IMR-90 (cell line): ENCODE data around the gene FOXO3. TPM values are rescaled to one million over a fixed set of nuclear protein-coding genes. Genes with fewer than 3 reads are reported as not detected.

Experiments used
- ATAC-seq: fragments of 200-7000 bp; cut with Tn5 transposase; 2 replicates; pipeline ENCODE4 v1.9.1; 2020; ENCODE audit warnings: low read depth, mild to moderate bottlenecking, moderate library complexity
- BruUV-seq: library from RNA; stranded (reverse); fragments of 400-500 nt; replicated peaks from 2 replicates; lab custom pipeline; 2021; lab: Mats Ljungman, UMichigan
- CTCF ChIA-PET: fragments of 300-600 bp; formaldehyde crosslinking; extraction: SDS; loops from one replicate; lab custom pipeline; 2021; ENCODE audit warnings: antibody characterized with exemption; lab: Yijun Ruan, JAX
- POLR2A ChIA-PET: fragments of 300-600 bp; sonication (Branson Sonifier 250); formaldehyde crosslinking; loops from one replicate; lab custom pipeline; 2022; ENCODE audit warnings: antibody characterized with exemption; ENCODE audit not compliant: unreplicated experiment; lab: Charles Lee
- DNase-seq: peaks from one replicate; pipeline ENCODE4 v3.0.0; 2013
- H2AFZ ChIP-seq: replicated peaks from 2 replicates; pipeline ENCODE3; 2013; ENCODE audit warnings: low read length, mild to moderate bottlenecking; ENCODE audit not compliant: poor library complexity
- H2AK5ac ChIP-seq: 2 replicates; pipeline ENCODE4 v1.6.1; 2013; ENCODE audit warnings: low read depth, low read length, inconsistent platforms
- H2AK9ac ChIP-seq: replicated peaks from 2 replicates; pipeline ENCODE3; 2013; ENCODE audit warnings: mild to moderate bottlenecking, low read depth, low read length, moderate library complexity; ENCODE audit not compliant: poor library complexity
- H2BK120ac ChIP-seq: 2 replicates; pipeline ENCODE4 v1.6.1; 2013; ENCODE audit warnings: low read depth, low read length, inconsistent platforms
- H2BK15ac ChIP-seq: 3 replicates; pipeline ENCODE4 v1.6.1; 2013; ENCODE audit warnings: low read depth, low read length, inconsistent platforms
- H2BK20ac ChIP-seq: 2 replicates; pipeline ENCODE4 v1.6.1; 2013; ENCODE audit warnings: low read depth, mild to moderate bottlenecking, inconsistent platforms, low read length, moderate library complexity
- H2BK5ac ChIP-seq: 2 replicates; pipeline ENCODE4 v1.6.1; 2013; ENCODE audit warnings: mild to moderate bottlenecking, low read depth, low read length, inconsistent platforms; ENCODE audit not compliant: poor library complexity, severe bottlenecking
- H3K14ac ChIP-seq: replicated peaks from 2 replicates; pipeline ENCODE4 v1.6.1; 2013; ENCODE audit warnings: low read depth, low read length, inconsistent platforms
- H3K18ac ChIP-seq: 2 replicates; pipeline ENCODE4 v1.6.1; 2013; ENCODE audit warnings: low read depth, low read length, control low read depth
- H3K23ac ChIP-seq: 2 replicates; pipeline ENCODE4 v1.6.1; 2013; ENCODE audit warnings: low read depth, low read length, inconsistent platforms
- H3K27ac ChIP-seq: 2 replicates; pipeline ENCODE4 v1.5.1; 2013; ENCODE audit warnings: mild to moderate bottlenecking, control low read depth, low read length; ENCODE audit not compliant: insufficient read depth
- H3K27me3 ChIP-seq: 2 replicates; pipeline ENCODE4 v1.6.1; 2013; ENCODE audit warnings: low read length; ENCODE audit not compliant: control insufficient read depth, insufficient read depth
- H3K36me3 ChIP-seq: 2 replicates; pipeline ENCODE4 v1.6.1; 2013; ENCODE audit warnings: low read length, mixed read lengths; ENCODE audit not compliant: control insufficient read depth, insufficient read depth
- H3K4ac ChIP-seq: 2 replicates; pipeline ENCODE4 v1.6.1; 2013; ENCODE audit warnings: low read depth, low read length, inconsistent platforms
- H3K4me1 ChIP-seq: 2 replicates; pipeline ENCODE4 v1.6.1; 2013; ENCODE audit warnings: low read length, mixed read lengths; ENCODE audit not compliant: control insufficient read depth, insufficient read depth
- H3K4me2 ChIP-seq: 2 replicates; pipeline ENCODE4 v1.6.1; 2013; ENCODE audit warnings: low read depth, mild to moderate bottlenecking, control low read depth, low read length, moderate library complexity
- H3K4me3 ChIP-seq: 2 replicates; pipeline ENCODE4 v1.5.1; 2013; ENCODE audit warnings: low read depth, mild to moderate bottlenecking, control low read depth, low read length, moderate library complexity; ENCODE audit not compliant: insufficient read depth
- H3K56ac ChIP-seq: 2 replicates; pipeline ENCODE4 v1.6.1; 2013; ENCODE audit warnings: low read length, inconsistent platforms; ENCODE audit not compliant: insufficient read depth; ENCODE audit errors: extremely low read depth
- H3K79me1 ChIP-seq, 2 experiments: 2 replicates each; pipeline ENCODE4 v1.6.1; 2013; ENCODE audit warnings: low read length in 2 of 2, inconsistent platforms in 1 of 2, low read depth in 1 of 2
- H3K9ac ChIP-seq: 2 replicates; pipeline ENCODE4 v1.6.1; 2013; ENCODE audit warnings: low read depth, low read length, control low read depth
- H3K9me1 ChIP-seq: 2 replicates; pipeline ENCODE4 v1.6.1; 2013; ENCODE audit warnings: low read length, inconsistent platforms; ENCODE audit not compliant: insufficient read depth
- H3K9me3 ChIP-seq: 2 replicates; pipeline ENCODE4 v1.6.1; 2013; ENCODE audit warnings: low read length; ENCODE audit not compliant: control insufficient read depth, insufficient read depth
- H4K20me1 ChIP-seq: 2 replicates; pipeline ENCODE4 v1.6.1; 2013; ENCODE audit warnings: low read length, inconsistent platforms; ENCODE audit not compliant: insufficient read depth
- H4K5ac ChIP-seq: 2 replicates; pipeline ENCODE4 v1.6.1; 2013; ENCODE audit warnings: mild to moderate bottlenecking, low read depth, low read length, control low read depth
- H4K8ac ChIP-seq, 2 experiments: 2 replicates each; pipeline ENCODE4 v1.6.1; 2013; ENCODE audit warnings: low read depth in 2 of 2, low read length in 2 of 2, control low read depth in 1 of 2, inconsistent platforms in 1 of 2
- H4K91ac ChIP-seq: 2 replicates; pipeline ENCODE4 v1.6.1; 2013; ENCODE audit warnings: low read depth, low read length, inconsistent platforms; ENCODE audit not compliant: insufficient read depth
- CEBPB ChIP-seq: IDR thresholded peaks from 2 replicates; pipeline ENCODE4 v1.6.1; 2012; ENCODE audit warnings: low read depth, low read length, improper control_type of control experiment
- CHD1 ChIP-seq: IDR thresholded peaks from 2 replicates; pipeline ENCODE4 v1.6.1; 2012; ENCODE audit warnings: low read depth, low read length, improper control_type of control experiment
- MAFK ChIP-seq: IDR thresholded peaks from 2 replicates; pipeline ENCODE4 v1.6.1; 2012; ENCODE audit warnings: low read depth, low read length, improper control_type of control experiment
- POLR2A ChIP-seq: IDR thresholded peaks from 2 replicates; pipeline ENCODE4 v1.6.1; 2012; ENCODE audit warnings: mild to moderate bottlenecking, low read depth, low read length
- RCOR1 ChIP-seq: IDR thresholded peaks from 2 replicates; pipeline ENCODE4 v1.6.1; 2012; ENCODE audit warnings: mild to moderate bottlenecking, low read length, improper control_type of control experiment; ENCODE audit not compliant: insufficient replicate concordance
- SMC3 ChIP-seq: fragments of 150-350 bp; IDR thresholded peaks from 2 replicates; pipeline ENCODE4 v1.6.1; 2016; ENCODE audit warnings: low read depth, mild to moderate bottlenecking, antibody characterized with exemption, low read length, moderate library complexity
- WGBS, 2 experiments: methylation state at CpG; one replicate each; pipeline versions ENCODE4 v1.1.5 to v1.1.7; 2013; ENCODE audit warnings: missing lambda C conversion rate in 2 of 2; ENCODE audit not compliant: insufficient read length in 1 of 2; ENCODE audit errors: extremely low coverage in 2 of 2; 5-methylcytosine and 5-hydroxymethylcytosine counted together
- dilution Hi-C: fragments of 300-500 bp; cut with HindIII; formaldehyde crosslinking; loops from one replicate; pipeline ENCODE4 v1.14.3; 2018; ENCODE audit warnings: low sequenced_read_pairs; ENCODE audit not compliant: unreplicated experiment
- in situ Hi-C: fragments of 300-500 bp; cut with MboI; formaldehyde crosslinking; loops from 3 replicates; pipeline ENCODE4 v1.14.3; 2019; ENCODE audit warnings: low sequenced_read_pairs, inconsistent platforms, mixed read lengths
- intact Hi-C: fragments of 100-400 bp; cut with micrococcal nuclease; formaldehyde crosslinking; loops from 2 replicates; pipeline ENCODE4 v1.10.0; 2022
- polyA plus RNA-seq, 3 experiments: library from polyadenylated mRNA; depleted of rRNA; stranded (reverse); fragments of >200 nt; gene quantifications; 2 replicates each; pipeline ENCODE4 v1.2.3, GENCODE V29; 2012; ENCODE audit warnings: low replicate concordance in 1 of 3
- total RNA-seq: library from RNA; depleted of rRNA; stranded (reverse); fragments of >200 nt; gene quantifications from 2 replicates; pipeline ENCODE4 v1.2.3, GENCODE V29; 2012
- TF ChIP-seq, protein P1 (sequence below): fragments of 150-350 bp; IDR thresholded peaks from 2 replicates; pipeline ENCODE4 v1.6.1; 2016; ENCODE audit warnings: low read depth, mild to moderate bottlenecking, low read length, moderate library complexity, borderline replicate concordance

The FOXO3 gene
- total and polyA plus RNA-seq, 2 of the 4 experiments (the other 2 are of a cell fraction), result 17.5 to 38.7 TPM

DNA sequence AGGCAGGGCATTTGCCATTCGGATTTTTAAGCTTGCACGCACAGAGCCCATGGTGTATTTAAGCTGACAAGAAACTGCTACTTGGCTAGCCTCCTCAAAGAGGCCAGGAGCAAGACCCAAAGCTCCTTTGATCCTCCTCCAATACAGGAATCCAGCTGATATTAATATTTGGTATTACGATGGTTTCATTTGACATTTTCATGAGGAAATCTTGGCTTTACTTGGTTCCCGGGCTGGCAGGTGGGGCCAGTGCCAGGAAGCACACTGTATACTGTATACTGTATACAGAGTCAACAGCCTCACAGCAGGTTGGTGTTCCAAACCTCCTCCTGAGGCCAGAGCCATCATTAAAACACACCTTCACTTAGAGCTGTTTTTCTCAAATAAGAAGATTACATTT is 149.3 kb downstream of the FOXO3 start:
- Histone ChIP-seq H3K4me2 (no peak overlapping the region), H3K9me1 (peaks cover 8% of the 10 kb centered on the region; the same call in 1 of the 2 replicates), H4K8ac (no peak overlapping the region), H3K27ac (no peak overlapping the region), H3K23ac (no peak overlapping the region), H3K4me3 (no peak overlapping the region), H2BK20ac (no peak overlapping the region), H3K27me3 (no peaks in the 10 kb centered on the region), H3K4ac (no peak overlapping the region), H4K5ac (no peak overlapping the region), H3K14ac (no peak overlapping the region), H2AK9ac (no peak overlapping the region), H3K79me1 (no peaks in the 10 kb centered on the region), H3K4me1 (peaks cover 8% of the 10 kb centered on the region), H2AK5ac (no peak overlapping the region), H2BK15ac (no peak overlapping the region), H4K91ac (no peak overlapping the region), H2BK5ac (no peak overlapping the region), H3K9me3 (no peaks in the 10 kb centered on the region; the same call in 1 of the 2 replicates), H3K9ac (no peak overlapping the region), H3K18ac (no peak overlapping the region), H4K20me1 (no peaks in the 10 kb centered on the region), H2AFZ (no peak overlapping the region), H2BK120ac (no peak overlapping the region), H3K36me3 (no peaks in the 10 kb centered on the region), H3K56ac (no peak overlapping the region)
- CTCF ChIA-PET, result interaction anchor here (0.6 kb wide), 1 partner anchor 71 kb away, joined by 7 read pairs; no protein-coding TSS in a partner anchor
- DNase-seq, result no peak
- POLR2A ChIA-PET, result no interaction called here
- WGBS, 2 experiments, result no CpG with 5 or more reads among the region's 4 CpGs
- dilution Hi-C loops, result no loop called here
- ATAC-seq, result no peak
- no TSS peak for BruUV-seq
- intact Hi-C loops, result no loop called here
- no peak for TF ChIP-seq POLR2A
- TF ChIP-seq SMC3, result no peak
- TF ChIP-seq, protein P1, sequence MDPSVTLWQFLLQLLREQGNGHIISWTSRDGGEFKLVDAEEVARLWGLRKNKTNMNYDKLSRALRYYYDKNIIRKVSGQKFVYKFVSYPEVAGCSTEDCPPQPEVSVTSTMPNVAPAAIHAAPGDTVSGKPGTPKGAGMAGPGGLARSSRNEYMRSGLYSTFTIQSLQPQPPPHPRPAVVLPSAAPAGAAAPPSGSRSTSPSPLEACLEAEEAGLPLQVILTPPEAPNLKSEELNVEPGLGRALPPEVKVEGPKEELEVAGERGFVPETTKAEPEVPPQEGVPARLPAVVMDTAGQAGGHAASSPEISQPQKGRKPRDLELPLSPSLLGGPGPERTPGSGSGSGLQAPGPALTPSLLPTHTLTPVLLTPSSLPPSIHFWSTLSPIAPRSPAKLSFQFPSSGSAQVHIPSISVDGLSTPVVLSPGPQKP, result no peak
- TF ChIP-seq CHD1, result no peak
- no peak for TF ChIP-seq MAFK
- no peak for TF ChIP-seq CEBPB
- TF ChIP-seq RCOR1, result no peak
- in situ Hi-C loops, result no loop called here
